Naive thymus-derived CD8-positive, alpha-beta T cell (primary cell): ENCODE results near the gene GLB1L3. TPM values are rescaled to one million over a fixed set of nuclear protein-coding genes. Genes with fewer than 3 reads are reported as not detected.
"Not testable (repeated sequence)": the region's sequence is repeated elsewhere in the genome, so short reads cannot be mapped to it uniquely, and the experiment has no call there.

Experiments used
- ATAC-seq, 2 donors: fragments of 150-1000 bp; cut with Tn5 transposase in 1 of 2; sonication (Bioruptor Pico), chemical (Tn5 transposase) in 1 of 2; 1 replicate in 1 of 2; 2 replicates in 1 of 2; pipeline ENCODE4 v1.10.0; 2021; ENCODE audit warnings: mild to moderate bottlenecking in 2 of 2, moderate library complexity in 2 of 2
- POLR2A ChIA-PET: fragments of 350-600 bp; sonication (Branson Sonifier 250); formaldehyde crosslinking; loops from one replicate; lab custom pipeline; 2021; ENCODE audit warnings: antibody characterized with exemption; lab: Charles Lee
- DNase-seq, 10 donors: peaks; one replicate each; pipeline versions ENCODE4 v3.0.0 to v3.0.0-alpha.2; 2020 to 2022
- H3K27ac Mint-ChIP-seq, 10 donors: one replicate each; pipeline ENCODE4 v1.8.0; 2020 to 2022; ENCODE audit warnings: mild to moderate bottlenecking in 10 of 10, mixed read lengths in 10 of 10, moderate library complexity in 4 of 10, inconsistent platforms in 1 of 10
- H3K27me3 Mint-ChIP-seq, 5 donors: one replicate each; pipeline ENCODE4 v1.8.0; 2021 to 2022; ENCODE audit warnings: mixed read lengths in 5 of 5
- H3K36me3 Mint-ChIP-seq, 3 donors: one replicate each; pipeline ENCODE4 v1.8.0; 2020 to 2022; ENCODE audit warnings: mixed read lengths in 3 of 3, mild to moderate bottlenecking in 2 of 3, inconsistent platforms in 1 of 3
- H3K4me1 Mint-ChIP-seq, 4 donors: one replicate each; pipeline ENCODE4 v1.8.0; 2021 to 2022; ENCODE audit warnings: mixed read lengths in 4 of 4
- H3K4me3 Mint-ChIP-seq, 10 donors: one replicate each; pipeline ENCODE4 v1.8.0; 2020 to 2022; ENCODE audit warnings: mild to moderate bottlenecking in 10 of 10, mixed read lengths in 10 of 10, moderate library complexity in 6 of 10, inconsistent platforms in 1 of 10
- H3K9me3 Mint-ChIP-seq, 9 donors: one replicate each; pipeline ENCODE4 v1.8.0; 2020 to 2022; ENCODE audit warnings: mixed read lengths in 9 of 9, mild to moderate bottlenecking in 3 of 9, inconsistent platforms in 1 of 9, moderate library complexity in 1 of 9
- polyA plus RNA-seq, 3 donors: library from polyadenylated mRNA; unstranded; fragments of 300-500 nt; fragmentation: Illumina TruSeq; gene quantifications; one replicate each; pipeline ENCODE4 v1.2.3, GENCODE V29; 2021
- total RNA-seq, 8 experiments: library from RNA in 2 of 8; stranded (reverse) in 2 of 8; gene quantifications; one replicate each; pipeline ENCODE4 v1.2.3 and lab custom pipeline; 2021 to 2026

The GLB1L3 gene
- total and polyA plus RNA-seq, 5 experiments from 2014 or later = 1.2 to 2.5 (median 2.0) TPM

DNA sequence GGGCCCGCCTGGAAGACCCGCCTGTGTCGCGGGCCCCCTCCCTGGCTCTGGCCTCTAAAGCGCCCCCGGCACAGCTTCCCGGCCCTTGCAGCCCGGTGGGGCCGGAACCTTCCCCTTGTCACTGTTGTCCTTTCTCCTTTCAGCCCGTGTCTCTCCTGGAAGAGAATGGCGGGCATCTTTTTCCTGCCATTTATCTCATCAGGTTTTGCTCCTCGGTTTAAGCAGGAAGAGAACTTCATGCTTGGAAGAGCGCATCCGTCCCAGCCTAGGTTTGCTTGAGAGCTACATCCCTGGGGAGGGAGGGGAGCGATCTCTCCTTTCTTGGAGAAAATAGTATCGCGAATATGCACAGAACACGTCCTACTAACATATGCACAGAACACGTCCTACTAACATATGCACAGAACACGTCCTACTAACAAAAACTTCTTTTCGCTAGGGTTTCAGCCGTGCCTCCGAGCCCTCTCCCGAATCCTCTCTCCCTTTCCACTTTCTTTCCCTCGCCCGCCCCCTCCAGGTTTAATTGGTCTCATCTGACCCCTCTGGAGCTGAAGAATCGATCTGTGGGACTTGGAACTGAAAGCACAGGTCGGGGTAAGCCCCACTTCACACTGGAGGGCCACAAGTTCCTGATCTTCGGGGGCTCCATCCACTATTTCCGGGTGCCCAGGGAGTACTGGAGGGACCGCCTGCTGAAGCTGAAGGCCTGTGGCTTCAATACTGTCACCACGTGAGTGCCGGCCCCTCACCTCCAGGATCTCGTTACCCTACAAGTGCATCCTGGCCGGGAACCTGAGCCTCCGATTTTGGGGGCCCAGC, 1.2 kb downstream of the GLB1L3 start:
- H3K36me3 Mint-ChIP-seq = peaks cover 0 to 3% (median 0%) of the 10 kb centered on the region in 3 donors
- peak overlapping the region; percentile 73 to 99 (median 86) for H3K4me3 Mint-ChIP-seq
- H3K4me1 Mint-ChIP-seq = peaks cover 12 to 42% (median 36%) of the 10 kb centered on the region in 4 donors
- H3K27me3 Mint-ChIP-seq = peaks cover 0 to 35% (median 0%) of the 10 kb centered on the region in 5 donors
- H3K9me3 Mint-ChIP-seq = peaks cover 0 to 11% (median 0%) of the 10 kb centered on the region in 9 donors
- ATAC-seq (no peak), DNase-seq (peak in 1 of 10 donors; percentile 4)
- H3K27ac Mint-ChIP-seq = peak overlapping the region in 3 of 10 donors; percentile 50 to 71 (median 68)
- POLR2A ChIA-PET = interaction anchor here (1.8 to 4.7 kb wide), 2 partner anchors 23 to 53 kb away, joined by 10 to 41 read pairs; partner anchors contain the start of genes ACAD8, NCAPD3 and VPS26B

DNA sequence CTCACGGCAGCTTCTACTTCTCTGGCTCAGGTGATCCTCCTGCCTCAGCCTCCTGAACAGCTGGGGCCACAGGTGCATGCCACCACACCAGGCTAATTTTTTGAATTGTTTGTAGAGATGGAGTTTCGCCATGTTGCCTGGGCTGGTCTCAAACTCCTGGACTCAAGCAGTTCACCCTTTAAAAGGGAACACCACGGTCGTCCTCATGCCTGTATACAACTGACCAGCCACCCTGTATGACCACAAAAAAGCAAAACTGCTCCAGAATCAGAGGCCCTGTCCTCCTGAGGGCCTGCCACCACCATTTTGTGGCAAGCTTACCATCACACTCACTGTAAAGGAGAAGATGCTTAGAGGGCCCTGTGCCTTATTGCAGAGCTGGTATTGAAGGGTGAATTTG, 2.2 kb downstream of the GLB1L3 start:
- Mint-ChIP-seq H3K27me3 (peaks cover 0 to 32% (median 0%) of the 10 kb centered on the region in 5 donors), H3K36me3 (peaks cover 0 to 3% (median 0%) of the 10 kb centered on the region in 3 donors), H3K27ac (peak overlapping the region in 1 of 10 donors; percentile 3), H3K4me1 (peaks cover 8 to 32% (median 27%) of the 10 kb centered on the region in 4 donors), H3K4me3 (no peak overlapping the region), H3K9me3 (peaks cover 0 to 11% (median 0%) of the 10 kb centered on the region in 9 donors)
- ATAC-seq (no peak), DNase-seq (no peak)
- POLR2A ChIA-PET = interaction anchor here (0.9 kb wide), 1 partner anchor 54 kb away, joined by 3 read pairs; the partner anchor contains the start of gene VPS26B

DNA sequence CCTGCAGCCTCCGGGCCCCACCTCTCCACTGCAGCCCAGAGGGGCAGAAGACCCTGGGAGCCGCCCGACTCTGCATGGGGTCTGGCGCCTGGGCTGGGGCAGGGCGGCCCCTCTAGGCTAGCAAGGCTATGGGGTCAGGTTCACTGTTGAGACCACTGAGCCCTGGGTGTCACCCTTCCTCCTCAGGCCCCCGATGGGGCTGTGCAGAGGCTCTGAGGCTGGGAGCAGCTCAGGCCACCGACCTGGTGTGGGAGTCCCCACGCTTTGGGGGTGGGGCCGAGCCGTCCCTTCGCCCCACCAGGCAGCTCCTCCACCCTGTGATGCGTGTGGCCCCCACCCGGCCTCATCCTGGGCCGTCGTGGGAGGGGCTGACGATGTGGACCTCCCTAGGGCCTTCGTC, 5.5 kb downstream of the GLB1L3 start:
- POLR2A ChIA-PET, H3K4me1 Mint-ChIP-seq: not testable (repeated sequence)

DNA sequence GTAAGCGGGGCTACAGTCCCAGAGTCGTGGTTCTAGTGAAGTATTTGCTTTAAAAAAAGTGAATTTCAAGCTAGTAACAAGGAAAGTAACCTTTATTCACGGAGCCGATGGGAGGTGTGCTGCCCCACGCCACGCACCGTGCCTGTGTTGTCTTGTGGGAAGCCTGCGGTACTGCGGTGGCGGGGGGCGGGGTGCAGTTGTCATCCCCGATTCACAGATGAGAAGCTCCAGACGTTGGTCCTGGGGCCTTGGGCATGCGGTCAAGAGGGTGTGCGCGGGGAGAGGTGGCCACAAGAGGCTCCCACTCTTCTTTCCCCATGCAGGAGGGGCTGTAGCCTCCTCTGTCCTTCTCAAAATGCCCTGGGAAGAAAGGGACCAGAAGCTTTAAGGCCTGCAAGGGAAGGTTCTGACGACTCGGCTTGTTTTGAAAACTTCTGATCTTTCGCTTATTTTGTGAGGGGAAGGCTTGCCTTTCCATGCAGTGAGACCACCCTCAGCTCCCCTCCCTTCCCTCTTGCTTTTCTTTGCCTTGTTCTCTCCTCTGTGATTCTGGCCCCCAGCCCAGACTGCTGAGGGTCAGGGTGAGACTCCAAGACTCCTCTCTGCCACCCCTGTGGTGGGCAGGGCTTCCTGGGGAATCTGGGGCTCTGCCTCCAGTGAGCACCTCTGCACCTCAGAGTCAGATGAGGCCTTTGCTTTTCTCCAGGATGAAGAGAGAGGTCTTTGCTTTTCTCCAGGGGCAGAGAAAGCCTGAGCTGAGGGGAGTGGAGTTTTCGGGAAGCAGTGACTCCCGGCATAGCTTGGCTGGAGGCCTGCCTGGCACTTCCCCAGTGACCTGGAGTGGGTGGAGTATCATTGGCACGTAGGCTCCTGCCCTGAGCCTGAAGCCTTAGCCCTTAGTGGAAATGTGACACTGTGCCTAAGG, 6.2 kb downstream of the GLB1L3 start:
- peaks cover 0 to under 1% (median under 1%) of the 10 kb centered on the region in 4 donors for H3K4me1 Mint-ChIP-seq
- H3K27ac Mint-ChIP-seq = no peak overlapping the region
- H3K36me3 Mint-ChIP-seq = peaks cover 0 to 3% (median 0%) of the 10 kb centered on the region in 3 donors
- ATAC-seq (no peak), DNase-seq (no peak)
- no peak overlapping the region for H3K4me3 Mint-ChIP-seq
- POLR2A ChIA-PET = no interaction called here
- peaks cover 0 to 11% (median 0%) of the 10 kb centered on the region in 9 donors for H3K9me3 Mint-ChIP-seq
- H3K27me3 Mint-ChIP-seq = peaks cover 0 to 26% (median 0%) of the 10 kb centered on the region in 5 donors

More for the DNA sequence above, 5.5 kb downstream of the GLB1L3 start:
- peaks cover 0 to 29% (median 0%) of the 10 kb centered on the region in 5 donors for H3K27me3 Mint-ChIP-seq
- H3K27ac Mint-ChIP-seq, DNase-seq, ATAC-seq, H3K4me3 Mint-ChIP-seq, H3K36me3 Mint-ChIP-seq: not testable (repeated sequence)
- H3K9me3 Mint-ChIP-seq = peaks cover 0 to 11% (median 0%) of the 10 kb centered on the region in 9 donors

DNA sequence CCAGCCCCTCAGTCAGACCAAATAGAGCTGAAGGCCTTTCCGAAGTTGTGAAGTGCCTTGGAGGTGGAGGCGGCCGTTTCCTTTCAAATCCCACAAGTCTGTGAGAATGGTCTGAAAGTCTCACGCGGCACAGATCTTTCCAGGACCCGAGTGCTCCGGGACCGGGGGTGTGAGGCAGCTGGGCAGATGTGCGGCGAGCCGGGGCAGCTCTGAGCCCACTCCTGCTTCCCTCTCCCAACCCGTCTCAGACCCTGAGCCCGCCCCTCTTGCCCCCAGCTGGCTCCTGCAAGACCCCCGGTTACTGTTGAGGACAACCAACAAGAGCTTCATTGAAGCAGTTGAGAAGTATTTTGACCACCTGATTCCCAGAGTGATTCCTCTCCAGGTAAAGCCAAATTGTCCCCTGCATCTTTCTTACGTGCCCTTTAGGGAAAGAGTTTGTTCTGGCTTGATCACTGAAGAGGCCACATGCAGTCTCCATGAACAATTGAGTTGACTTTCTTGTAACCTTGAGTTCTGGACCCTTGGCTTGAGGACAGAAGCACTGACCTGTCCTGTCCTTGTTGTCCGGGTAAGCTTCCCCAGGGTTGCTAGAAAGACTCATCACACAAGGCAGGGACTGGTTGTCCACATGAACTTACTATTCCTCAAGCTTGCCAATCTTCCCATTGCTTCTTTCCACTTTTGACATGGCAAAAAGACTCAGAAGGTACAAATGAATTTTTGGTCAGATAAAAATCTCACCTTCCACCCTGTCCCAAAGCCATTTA, 7.5 kb downstream of the GLB1L3 start:
- Mint-ChIP-seq H3K4me3 (no peak overlapping the region), H3K9me3 (peaks cover 0 to 6% (median 0%) of the 10 kb centered on the region in 9 donors), H3K36me3 (no peaks in the 10 kb centered on the region), H3K27me3 (peaks cover 0 to 23% (median 0%) of the 10 kb centered on the region in 5 donors), H3K27ac (no peak overlapping the region), H3K4me1 (no peaks in the 10 kb centered on the region)
- POLR2A ChIA-PET = no interaction called here
- no peak for ATAC-seq
- no peak for DNase-seq

DNA sequence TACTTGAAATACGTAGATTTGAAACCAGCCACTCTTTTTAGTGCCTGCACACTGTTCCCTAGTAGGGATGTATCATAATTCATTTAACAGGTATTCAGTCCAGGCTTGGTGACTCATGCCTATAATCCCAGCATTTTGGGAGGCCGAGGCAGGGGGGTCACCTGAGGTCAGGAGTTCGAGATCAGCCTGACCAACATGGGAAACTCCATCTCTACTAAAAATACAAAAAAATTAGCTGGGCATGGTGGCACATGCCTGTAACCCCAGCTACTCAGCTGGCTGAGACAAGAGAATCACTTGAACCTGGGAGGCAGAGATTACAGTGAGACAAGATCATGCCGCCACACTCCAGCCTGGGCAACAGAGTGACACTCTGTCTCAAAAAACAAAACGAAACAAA, 8.2 kb downstream of the GLB1L3 start:
- DNase-seq, POLR2A ChIA-PET, H3K4me3 Mint-ChIP-seq, H3K27ac Mint-ChIP-seq, H3K36me3 Mint-ChIP-seq, H3K9me3 Mint-ChIP-seq, H3K4me1 Mint-ChIP-seq, ATAC-seq: not testable (repeated sequence)
- peaks cover 0 to 19% (median 0%) of the 10 kb centered on the region in 5 donors for H3K27me3 Mint-ChIP-seq

DNA sequence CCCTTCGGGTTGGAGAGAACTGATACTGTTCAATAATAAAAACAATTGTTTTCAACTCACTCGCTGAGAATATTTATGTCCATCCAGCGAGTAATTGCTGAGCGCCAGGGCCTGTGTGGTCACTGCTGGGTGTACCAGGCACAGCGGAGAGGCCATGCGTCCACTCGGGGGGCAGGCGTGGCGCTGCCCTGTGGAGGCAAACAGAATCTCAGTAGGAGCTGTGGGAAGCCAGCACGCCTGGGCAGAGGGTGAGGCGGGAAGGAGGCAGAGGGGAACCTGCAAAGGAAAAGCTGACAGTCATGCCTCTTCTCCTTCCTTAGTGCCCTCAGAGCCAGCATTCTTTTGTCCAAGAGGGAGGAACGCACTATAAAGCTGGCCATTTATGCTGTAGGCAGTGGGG, 11.4 kb downstream of the GLB1L3 start:
- Mint-ChIP-seq H3K4me3 (no peak overlapping the region), H3K9me3 (no peaks in the 10 kb centered on the region), H3K27me3 (peaks cover 0 to 8% (median 0%) of the 10 kb centered on the region in 5 donors), H3K36me3 (no peaks in the 10 kb centered on the region), H3K27ac (no peak overlapping the region), H3K4me1 (peaks cover 0 to 3% (median 0%) of the 10 kb centered on the region in 4 donors)
- POLR2A ChIA-PET = no interaction called here
- DNase-seq = no peak
- no peak for ATAC-seq

DNA sequence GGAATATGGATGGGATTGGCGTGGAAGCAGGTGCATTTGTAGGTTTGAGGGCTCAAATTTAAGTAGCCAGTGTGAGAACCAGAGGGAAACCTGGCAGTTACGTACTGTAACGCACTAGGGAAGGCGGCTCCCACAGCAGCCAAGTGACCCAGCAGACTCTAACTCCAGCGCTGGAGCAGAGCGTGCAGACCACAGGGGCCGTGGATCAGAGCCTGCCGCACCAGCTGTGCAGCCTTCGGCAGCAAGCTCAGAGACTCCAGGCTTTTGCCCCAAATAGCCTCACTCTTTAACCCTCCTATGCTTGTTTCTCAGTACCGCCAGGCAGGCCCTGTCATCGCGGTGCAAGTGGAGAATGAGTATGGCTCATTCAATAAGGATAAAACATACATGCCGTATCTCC, 12.3 kb downstream of the GLB1L3 start:
- Mint-ChIP-seq H3K4me1 (peaks cover 0 to 3% (median 0%) of the 10 kb centered on the region in 4 donors), H3K36me3 (no peaks in the 10 kb centered on the region), H3K4me3 (no peak overlapping the region), H3K27me3 (peaks cover 0 to 8% (median 0%) of the 10 kb centered on the region in 5 donors), H3K27ac (no peak overlapping the region), H3K9me3 (no peaks in the 10 kb centered on the region)
- DNase-seq (no peak), ATAC-seq (no peak)
- POLR2A ChIA-PET = no interaction called here

DNA sequence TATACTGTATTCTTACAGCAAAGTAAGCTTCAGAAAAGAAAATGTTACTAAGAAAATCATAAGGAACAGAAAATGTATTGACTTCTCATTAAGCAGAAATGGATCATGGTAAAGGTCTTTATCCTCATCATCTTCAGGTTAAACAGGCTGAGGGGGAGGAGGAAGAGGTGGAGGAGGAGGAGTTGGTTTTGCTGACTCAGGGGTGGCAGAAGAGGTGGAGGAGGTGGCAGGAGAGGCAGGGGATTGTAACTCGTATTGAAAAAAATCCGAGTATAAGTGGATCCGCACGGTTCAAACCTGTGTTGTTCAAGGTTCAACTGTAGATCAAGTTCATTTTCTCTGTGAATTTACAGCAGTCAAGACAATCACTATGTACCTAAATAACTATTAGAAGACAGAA, 13.0 kb downstream of the GLB1L3 start:
- Mint-ChIP-seq H3K4me3 (no peak overlapping the region), H3K36me3 (no peaks in the 10 kb centered on the region), H3K4me1 (peaks cover 0 to 3% (median 0%) of the 10 kb centered on the region in 4 donors), H3K27ac (no peak overlapping the region), H3K27me3 (peaks cover 0 to 8% (median 0%) of the 10 kb centered on the region in 5 donors), H3K9me3 (no peaks in the 10 kb centered on the region)
- DNase-seq (no peak), ATAC-seq (no peak)
- POLR2A ChIA-PET = no interaction called here

DNA sequence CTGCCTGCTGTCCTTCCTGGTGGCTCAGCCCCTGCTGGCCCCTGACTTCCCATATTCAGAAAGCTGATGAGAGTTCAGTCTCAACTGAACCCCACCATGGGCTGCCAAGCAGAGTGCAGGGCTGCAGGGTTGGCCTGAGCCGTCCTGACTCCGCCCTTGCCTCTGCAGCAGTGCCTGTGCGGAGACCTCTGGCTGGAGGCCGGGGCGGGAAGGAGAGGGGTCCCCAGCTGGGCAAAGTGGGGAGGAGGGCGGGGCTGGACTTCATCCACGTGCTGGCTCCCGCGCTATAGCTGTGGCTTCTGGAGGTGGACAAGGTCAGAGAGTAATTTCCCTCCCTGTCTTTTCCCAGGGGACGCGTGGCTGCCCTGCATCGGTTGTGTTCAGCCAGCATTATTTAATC, 13.6 kb downstream of the GLB1L3 start:
- POLR2A ChIA-PET = no interaction called here
- ATAC-seq (no peak), DNase-seq (no peak)
- H3K4me3 Mint-ChIP-seq = no peak overlapping the region
- H3K36me3 Mint-ChIP-seq = no peaks in the 10 kb centered on the region
- peaks cover 0 to 3% (median 0%) of the 10 kb centered on the region in 4 donors for H3K4me1 Mint-ChIP-seq
- H3K27me3 Mint-ChIP-seq = peaks cover 0 to 8% (median 0%) of the 10 kb centered on the region in 5 donors
- no peaks in the 10 kb centered on the region for H3K9me3 Mint-ChIP-seq
- no peak overlapping the region for H3K27ac Mint-ChIP-seq

DNA sequence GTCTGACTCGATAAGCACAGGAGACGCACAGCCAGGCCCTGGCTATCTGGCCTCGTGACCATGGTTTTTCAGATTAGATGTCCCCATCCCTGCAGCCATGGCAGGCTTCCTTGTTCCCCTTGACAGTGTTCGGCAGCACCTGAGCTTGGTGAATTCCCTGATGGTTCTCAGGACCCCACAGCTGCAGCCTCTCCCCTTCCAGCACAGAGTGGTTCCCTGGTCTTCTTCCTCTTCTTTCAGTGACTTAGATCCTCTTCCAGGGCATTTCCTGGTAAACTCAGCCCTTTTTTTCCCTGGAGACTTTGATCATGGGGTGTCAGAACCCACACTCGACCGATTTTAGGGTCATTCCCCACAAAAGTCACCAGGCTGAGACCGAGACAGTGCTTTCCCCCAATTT, 14.5 kb downstream of the GLB1L3 start:
- no peak overlapping the region for H3K4me3 Mint-ChIP-seq
- no peak for ATAC-seq
- POLR2A ChIA-PET = no interaction called here
- no peak for DNase-seq
- H3K4me1 Mint-ChIP-seq = peaks cover 0 to 3% (median 0%) of the 10 kb centered on the region in 4 donors
- H3K9me3 Mint-ChIP-seq = no peaks in the 10 kb centered on the region
- no peak overlapping the region for H3K27ac Mint-ChIP-seq
- H3K36me3 Mint-ChIP-seq = no peaks in the 10 kb centered on the region
- H3K27me3 Mint-ChIP-seq = peaks cover 0 to 8% (median 0%) of the 10 kb centered on the region in 5 donors

DNA sequence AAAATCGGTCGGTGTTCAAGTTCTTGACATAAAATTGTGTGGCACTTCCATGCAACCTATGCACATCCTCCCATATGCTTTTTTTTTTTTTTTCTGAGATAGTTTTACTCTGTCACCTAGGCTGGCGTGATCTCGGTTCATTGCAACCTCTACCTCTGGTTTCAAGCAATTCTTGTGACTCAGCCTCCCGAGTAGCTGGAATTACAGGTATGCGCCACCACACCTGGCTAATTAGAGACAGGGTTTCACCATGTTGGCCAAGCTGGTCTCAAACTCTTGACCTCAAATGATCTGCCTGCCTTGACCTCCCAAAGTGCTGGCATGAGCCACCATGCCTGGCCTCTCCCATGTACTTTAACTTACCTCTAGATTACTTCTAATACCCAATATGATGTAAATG, 15.0 kb downstream of the GLB1L3 start:
- H3K36me3 Mint-ChIP-seq = no peaks in the 10 kb centered on the region
- peak overlapping the region in 1 of 10 donors; percentile 35 for H3K27ac Mint-ChIP-seq
- H3K27me3 Mint-ChIP-seq = peaks cover 0 to 8% (median 0%) of the 10 kb centered on the region in 5 donors
- H3K4me3 Mint-ChIP-seq = no peak overlapping the region
- DNase-seq = no peak
- no peaks in the 10 kb centered on the region for H3K9me3 Mint-ChIP-seq
- peaks cover 0 to 3% (median 0%) of the 10 kb centered on the region in 4 donors for H3K4me1 Mint-ChIP-seq
- POLR2A ChIA-PET = no interaction called here
- ATAC-seq = no peak
